Measurements from ENCODE around the gene OPCML. TPM values are rescaled to one million over a fixed set of nuclear protein-coding genes. Genes with fewer than 3 reads are reported as not detected.

The OPCML gene
- total RNA-seq, 1 donor from 2014 or later = 26.9 TPM

DNA sequence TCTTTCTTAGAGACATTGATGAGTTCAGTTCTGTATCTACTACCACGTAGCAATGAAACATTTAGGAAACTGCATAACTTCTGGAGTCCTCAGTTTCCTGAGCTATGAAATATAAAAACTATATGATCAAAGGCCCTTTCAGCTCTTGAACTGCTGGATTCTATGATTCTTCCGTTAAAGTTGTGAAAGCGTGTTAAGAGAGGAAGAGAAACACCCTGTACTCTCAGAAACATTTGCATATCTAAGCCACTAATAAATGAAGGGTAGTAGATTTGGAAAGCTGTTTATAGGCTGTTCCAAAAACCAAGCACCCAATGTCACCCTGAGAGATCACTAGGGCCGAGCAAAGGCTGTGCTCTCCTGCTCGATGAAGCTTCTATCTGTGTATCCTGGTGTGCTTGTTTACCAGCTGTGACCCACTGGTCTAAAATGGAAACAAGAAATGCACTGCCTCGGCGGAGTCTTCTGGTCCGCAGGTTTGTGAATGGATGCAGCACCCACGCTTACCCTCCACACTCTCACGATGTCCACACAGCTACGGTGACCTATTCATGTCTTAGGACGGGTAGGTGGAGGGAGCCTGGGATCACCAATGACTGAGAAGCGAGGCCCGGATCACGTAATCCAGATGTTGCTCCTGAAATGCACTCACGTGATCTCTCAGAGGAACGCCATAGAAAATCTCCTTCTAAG is 325.8 kb downstream of the OPCML start:
- DNase-seq (ENCODE audit: low spot score in 2 of 2) = no peak
- no peak for FAIRE-seq

DNA sequence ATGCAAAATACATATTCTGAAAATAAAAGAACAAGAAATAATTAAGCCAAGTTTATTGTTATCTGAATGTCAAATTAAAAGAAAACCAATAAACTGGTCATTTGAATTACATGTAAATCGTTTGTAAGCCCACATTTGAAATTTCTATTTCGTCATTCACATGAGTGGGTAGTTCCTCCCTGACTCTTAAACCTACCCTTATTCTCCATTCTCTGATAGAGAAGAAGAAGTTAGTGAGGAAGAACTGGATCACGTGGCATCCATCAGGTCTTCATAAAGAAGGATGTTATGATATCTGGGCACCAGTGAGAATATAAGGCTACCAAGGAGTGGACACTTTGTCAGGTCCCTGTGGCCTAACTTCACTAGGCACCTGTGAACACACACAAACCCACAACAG is 328.1 kb downstream of the OPCML start:
- FAIRE-seq = no peak
- DNase-seq (ENCODE audit: low spot score in 2 of 2) = no peak

DNA sequence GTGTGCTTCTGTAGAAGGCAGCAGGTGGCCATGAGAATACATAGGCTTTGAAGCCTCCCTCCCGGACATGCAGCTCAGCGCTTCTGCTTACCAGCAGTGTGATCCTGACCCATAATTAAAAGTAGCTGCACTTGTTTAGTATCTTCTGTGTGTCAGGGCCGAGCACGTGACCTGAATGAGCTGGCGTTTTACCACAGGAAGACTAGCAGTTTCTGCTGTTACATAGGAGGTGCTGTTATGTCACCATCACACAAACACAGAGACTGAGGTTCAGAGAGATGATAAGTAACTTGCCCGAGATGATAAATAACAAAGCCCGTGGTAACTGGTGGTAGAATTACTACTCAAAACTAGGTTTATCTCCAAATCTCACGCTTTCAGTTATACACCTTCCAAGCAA is 329.5 kb downstream of the OPCML start:
- DNase-seq (ENCODE audit: low spot score in 2 of 2) (no peak), FAIRE-seq (no peak)

DNA sequence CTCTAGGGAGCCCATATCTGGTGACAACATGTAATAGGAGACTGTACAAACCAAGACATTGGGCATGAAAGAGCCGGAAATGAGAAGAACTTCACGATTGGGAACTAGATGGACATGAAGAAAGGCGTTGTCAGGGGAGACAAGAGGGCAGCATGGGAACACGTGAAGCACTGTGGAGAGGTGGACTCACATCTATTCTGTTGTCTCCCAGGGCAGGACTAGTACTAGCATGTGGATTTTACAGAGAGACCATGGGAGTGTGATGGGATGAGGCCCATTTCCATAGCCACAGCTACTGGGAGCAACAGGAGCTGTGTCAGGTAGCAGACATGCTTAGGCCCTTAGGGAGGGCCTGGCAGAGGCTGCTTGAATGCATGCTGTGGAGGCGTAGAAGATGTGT is 333.9 kb downstream of the OPCML start:
- FAIRE-seq (no peak), DNase-seq (ENCODE audit: low spot score in 2 of 2) (no peak)

DNA sequence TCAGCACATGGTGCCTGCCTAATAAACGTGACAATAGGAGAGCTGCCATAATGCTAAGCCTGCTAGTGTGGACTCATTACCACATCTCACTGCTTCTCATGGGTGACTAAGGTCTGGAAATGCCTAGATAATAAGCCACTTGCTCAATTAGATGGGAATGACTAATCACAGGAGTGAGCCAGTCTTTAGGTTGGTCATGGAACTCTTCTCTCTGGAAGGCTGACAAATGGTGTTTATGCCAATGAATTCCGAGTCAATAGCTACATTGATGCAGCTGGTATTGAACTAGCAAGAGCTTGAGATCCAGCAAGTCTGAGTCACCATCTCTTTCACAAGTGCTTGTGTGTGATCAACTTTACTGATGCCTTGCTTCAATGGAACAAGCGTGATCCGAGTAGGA is 334.9 kb downstream of the OPCML start:
- FAIRE-seq (no peak), DNase-seq (ENCODE audit: low spot score in 2 of 2) (no peak)

DNA sequence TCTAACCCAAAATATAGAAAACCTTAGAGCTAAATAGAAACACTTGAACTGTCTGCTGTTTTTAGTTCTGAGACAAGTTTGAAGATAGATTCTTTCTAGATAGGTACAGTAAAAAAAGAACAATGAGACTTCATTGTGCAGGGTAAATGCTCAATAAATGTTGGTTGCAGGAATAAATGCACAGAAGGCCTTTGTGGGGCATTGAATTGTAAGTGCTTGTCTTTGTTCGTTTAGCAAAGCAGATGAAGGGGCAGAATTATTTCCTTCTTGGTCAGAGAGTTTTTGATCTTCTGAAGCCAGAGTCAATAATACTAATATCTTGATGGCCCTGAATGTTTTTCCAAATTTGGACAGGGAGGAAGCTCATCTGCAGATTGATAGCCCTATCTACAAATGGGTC is 340.4 kb downstream of the OPCML start:
- DNase-seq (ENCODE audit: low spot score in 2 of 2) (no peak), FAIRE-seq (no peak)

DNA sequence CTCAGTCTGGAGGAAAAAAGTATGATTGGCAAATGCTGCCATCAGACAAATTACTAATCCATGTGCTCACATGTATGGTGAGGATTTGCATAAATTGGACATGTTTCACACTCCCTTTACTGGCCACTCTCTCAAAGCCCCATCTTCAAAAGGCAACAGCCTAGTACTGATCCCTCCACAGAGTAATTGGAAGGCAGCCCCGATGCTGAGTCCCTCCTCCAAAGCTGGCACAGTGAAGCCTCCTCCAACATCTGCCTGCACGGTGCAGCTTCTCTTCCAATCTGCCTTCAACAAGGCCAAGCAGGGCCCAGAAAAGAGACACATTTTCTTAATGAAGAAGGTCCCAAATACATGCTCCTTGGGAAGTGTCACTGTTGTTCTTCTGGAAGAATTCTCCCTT is 350.6 kb downstream of the OPCML start:
- FAIRE-seq (no peak), DNase-seq (ENCODE audit: low spot score in 2 of 2) (no peak)

DNA sequence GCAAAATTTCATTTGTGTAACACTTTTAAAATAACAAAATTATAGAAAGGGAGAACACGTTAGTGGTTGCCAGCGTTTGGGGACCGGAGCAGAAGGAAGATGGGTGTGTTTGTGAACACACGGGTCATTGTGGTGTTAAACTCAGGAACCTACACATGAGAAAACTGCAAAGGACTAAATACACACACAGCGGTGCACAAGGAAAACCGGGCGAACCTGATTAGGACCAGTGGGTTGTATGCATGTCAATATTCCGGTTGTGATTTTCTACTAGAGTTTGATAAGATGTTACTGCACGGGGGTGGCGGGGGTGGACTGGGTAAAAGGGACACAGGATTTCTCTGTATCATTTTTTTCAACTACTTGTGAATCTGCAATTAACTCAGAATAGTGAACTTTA is 351.2 kb downstream of the OPCML start:
- FAIRE-seq (no peak), DNase-seq (ENCODE audit: low spot score in 2 of 2) (no peak)

DNA sequence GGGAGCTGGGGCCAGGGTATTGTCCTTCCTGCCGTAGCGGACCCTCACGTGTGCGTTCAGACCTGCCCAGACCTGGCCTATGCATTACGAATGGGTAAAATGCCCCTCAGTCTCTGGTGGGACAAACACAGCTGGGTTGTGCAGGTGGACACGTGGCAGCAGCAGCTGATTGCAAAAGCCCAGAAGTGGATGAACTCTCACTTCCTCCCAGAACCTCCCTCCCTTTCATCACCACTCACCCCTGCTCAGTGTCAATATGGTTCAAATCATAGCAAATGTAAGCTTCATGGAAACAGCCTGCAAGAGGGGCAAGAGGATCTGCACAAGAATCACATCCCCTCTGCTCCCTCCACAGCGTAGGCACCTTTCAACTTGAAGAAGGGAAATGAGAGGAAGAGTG is 352.1 kb downstream of the OPCML start:
- FAIRE-seq (no peak), DNase-seq (ENCODE audit: low spot score in 2 of 2) (no peak)

DNA sequence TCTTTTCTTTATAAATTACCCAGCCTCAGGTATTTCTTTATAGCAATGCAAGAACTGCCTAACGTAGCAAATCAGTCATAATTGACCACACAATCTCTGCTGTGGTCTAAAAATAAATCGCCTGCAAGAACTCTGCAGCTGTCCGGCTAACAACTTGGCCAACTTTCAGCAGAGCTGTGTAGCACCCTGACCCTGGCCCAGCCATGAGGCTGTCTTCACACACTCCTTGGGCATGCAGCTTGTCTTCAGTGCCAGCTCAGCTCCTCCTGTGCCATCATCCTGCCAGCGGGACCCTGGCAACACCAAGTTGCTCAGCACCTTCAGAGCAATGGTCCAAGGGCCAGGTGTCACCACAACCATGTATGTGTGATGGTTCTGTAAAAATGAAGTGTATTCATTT is 355.6 kb downstream of the OPCML start:
- DNase-seq (ENCODE audit: low spot score in 2 of 2) (no peak), FAIRE-seq (no peak)

DNA sequence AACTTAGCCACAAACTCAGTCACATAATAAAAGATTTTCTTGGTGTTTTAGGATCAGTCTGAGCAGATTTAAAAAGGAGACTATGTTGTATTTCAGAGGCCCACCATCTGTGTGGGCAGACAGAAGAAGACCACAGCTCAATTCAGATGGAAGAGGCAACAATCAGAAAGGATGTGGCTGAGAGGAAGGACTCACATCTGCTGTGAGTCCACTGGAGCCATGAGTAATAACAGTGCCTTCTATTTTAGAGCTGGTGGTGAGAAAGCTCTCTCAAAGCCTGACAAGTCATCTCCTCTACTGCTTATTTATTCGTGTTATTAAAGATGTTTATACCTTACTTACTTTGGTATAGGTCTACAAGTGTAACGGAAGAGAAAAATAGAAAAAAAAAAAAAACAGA is 357.2 kb downstream of the OPCML start:
- FAIRE-seq = no peak
- DNase-seq (ENCODE audit: low spot score in 2 of 2) = no peak

DNA sequence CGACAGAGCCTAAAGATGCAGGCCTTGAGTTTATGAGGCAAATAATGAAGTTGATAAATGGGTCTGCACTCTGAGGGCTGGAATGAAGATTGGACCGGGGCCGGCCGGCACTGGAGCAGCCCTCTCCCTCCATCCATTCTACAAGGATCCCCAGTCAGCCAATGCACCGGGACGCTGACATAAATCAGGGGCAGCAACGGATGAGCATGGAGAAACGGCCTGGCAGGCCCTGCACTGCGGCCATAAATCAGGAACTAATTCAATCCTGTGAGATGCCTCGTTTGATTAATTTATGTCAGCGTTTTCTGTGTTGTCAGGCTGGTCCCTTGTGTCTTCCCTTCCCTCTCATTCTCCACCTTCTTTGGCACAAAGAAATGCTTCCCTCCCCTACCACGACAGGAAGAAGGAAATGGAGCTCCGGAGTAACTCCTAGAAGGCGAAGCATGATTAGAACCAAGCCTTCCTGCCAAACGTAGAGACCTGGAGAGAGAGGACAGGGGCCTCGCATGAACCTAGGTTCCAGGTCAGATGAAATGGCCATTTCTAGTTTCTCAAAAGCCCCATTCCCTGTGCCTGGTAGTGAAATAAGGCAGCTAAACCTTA is 358.4 kb downstream of the OPCML start:
- DNase-seq (ENCODE audit: low spot score in 2 of 2) (no peak), FAIRE-seq (no peak)

DNA sequence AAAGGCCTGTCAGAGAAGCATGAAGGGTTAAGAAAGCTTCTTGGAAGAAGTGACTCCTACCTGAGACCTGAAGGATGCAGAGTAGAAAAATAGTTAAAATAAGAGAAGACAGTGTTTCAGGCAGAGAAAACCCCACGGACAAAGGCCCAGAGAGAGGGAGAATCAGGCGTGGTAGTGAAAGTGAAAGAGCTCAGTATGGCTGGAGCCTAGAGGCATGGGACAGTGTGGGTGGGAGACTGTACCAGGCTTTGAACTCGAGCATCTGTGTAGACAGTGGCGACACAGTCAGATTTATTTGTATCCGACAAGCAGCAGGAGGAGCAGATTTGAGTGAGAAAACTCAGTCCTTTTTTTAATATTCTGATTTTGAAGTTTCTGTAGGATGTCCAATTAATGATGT is 360.0 kb downstream of the OPCML start:
- FAIRE-seq = no peak
- no peak for DNase-seq (ENCODE audit: low spot score in 2 of 2)

DNA sequence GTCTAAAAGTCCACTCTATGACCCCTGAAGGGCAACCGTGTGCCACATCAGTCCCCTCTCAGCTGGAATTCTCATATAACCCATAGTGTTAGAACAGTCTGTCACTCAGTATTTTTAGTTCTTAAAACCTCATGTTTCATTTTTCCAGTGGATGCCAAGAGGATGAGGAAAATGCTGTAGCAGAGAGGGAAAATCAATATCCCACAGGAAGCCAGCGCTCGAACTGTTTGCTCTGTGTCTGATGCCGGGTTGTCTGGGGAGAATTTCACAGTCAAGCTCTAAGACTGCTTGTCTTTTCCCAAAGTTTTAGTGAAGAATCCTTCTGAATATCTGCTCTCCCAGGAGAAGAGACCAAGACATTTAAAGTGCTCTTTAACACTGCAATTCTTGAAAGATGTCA is 360.9 kb downstream of the OPCML start:
- DNase-seq (ENCODE audit: low spot score in 2 of 2) (no peak), FAIRE-seq (no peak)

DNA sequence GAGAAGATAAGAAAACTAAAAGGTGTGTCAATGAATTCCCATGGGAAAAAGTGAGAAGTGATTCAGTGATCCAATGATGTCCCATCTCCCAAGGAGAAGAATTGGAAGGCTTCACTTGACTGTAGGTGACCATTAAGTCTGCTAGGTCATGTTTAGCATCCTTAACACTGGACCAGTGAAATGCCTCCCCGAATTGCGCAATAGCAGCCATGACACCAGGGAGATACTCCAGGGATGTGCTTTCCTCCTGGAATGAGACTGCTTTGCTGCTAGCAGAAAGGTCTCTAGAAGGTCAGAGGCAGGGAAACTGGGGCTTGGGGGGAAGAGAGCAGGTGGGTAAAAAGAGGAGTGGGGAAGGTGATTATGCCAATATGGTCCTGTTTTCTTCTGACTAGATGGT is 364.3 kb downstream of the OPCML start:
- DNase-seq (ENCODE audit: low spot score in 2 of 2) (no peak), FAIRE-seq (no peak)

DNA sequence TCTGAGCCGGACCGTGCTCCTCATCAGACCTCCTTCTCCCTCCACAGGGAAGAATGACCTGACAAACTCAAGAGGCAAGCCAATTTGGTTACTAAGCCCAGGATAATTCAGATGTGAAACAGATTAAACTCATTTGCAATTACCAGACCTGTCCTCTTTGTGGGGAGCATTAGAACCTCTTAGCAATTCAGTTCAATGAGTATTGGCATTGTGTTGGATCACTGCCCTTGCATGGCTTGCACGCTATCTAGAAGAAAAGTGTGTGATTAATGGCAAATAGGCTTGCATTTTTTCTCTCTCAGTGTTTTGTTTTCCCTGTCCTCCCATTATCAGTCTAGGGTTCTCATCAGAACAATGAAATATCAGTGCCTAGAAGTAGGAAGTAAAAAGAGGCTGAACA is 365.6 kb downstream of the OPCML start:
- DNase-seq (ENCODE audit: low spot score in 2 of 2) = no peak
- no peak for FAIRE-seq

DNA sequence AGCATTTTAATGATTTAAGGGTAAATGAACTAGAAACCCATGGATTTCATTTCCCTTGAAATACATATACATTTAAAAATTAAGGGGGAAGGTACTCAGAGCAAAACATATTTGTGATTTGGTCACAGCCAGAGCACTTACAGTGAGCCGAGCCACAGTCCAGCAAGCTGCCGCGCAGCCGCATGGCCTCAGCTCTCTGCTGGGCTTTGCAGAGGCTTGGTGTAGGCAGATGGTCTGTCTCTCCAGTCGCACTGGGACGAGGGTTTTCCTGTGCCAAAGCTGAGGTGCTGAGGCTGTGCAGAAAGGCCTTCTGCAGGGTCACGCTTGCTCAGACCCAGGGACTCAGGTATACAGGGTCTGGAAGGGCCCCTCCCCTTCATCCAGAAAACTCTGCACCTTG is 367.3 kb downstream of the OPCML start:
- DNase-seq (ENCODE audit: low spot score in 2 of 2) = no peak
- no peak for FAIRE-seq

DNA sequence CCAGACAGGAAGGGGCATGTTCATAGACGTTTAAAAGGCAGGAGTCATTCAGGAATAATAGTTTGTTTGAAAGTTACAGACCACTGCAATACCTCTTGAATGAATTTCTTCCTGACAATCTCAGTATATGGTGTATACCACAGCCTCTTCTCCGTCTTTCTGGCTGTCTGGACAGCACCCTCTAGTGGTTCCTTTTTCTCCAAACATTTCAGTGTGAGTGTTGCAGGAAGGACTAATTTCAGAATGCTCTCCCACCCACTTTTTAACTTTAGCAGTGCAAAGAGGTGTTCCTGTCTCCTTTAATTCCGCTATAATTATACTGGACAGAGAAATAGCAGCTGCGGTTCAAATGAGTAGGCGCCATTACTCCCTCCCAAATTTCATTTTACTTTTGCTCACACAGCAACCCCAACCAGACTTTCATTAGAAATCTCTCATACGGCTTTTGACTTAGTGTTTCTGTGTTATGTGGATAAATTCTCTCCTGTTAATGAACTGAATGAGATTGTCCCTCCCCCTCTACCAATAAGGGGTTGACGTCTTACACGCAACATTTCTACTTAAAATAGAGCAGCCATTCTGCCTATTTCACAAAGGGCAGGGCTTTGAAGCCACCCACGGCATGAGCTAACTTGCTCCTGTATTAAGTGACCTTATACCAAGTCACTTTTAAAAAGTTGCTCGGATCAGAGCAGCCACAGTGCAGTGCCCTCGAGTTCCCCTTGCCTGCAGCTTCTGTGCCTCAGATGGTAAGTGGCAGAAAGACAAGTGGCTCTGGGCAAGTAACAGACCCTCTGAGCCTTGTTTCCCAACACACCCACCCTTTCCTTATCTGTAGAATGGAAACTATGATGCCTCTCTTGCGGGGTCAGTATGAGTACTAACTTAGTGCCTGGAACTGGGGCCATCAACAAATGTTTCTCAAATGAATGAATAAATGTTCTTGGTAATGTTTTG is 368.6 kb downstream of the OPCML start:
- DNase-seq (ENCODE audit: low spot score in 2 of 2) (peak in 1 of 2 donors; percentile 46), FAIRE-seq (peak; percentile 42)

DNA sequence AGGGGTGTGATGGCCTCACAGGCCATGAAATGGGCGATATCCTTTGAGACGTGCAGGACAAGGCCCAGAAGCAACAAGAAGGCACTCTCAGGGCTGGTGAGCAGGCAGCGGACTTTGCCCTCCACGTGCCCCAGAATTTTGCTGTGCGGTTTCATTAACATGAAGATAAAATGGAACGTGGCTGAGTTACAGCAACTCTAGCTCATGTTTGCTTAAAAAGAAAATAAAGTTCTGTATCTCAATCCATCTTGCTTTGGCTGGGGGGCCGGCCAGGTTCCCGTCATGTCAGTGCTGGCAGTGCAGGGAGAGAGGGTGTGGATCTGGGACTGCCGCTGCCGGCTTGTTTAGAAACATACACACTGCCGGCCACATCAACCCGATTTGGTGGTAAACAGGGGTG is 370.1 kb downstream of the OPCML start:
- DNase-seq (ENCODE audit: low spot score in 2 of 2) (no peak), FAIRE-seq (no peak)

DNA sequence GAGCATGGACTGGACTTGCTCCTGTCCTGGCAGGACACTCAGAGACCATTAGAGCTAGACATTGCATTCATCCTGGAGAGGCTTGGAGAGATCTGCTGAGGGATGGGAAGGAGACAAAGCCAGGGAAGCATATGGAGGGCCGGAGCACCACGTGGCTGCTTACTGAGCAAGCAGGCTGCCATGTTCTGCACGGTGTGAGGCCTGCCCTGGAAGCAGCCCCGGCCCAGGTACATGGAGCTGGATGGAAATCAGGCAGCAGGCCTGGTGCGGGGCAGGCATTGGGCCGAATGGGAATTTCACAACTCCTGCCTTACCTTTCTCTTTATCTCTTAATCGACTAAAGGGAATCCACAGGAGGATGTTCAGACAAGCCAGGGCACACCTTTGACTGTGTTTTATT is 371.5 kb downstream of the OPCML start:
- FAIRE-seq (no peak), DNase-seq (ENCODE audit: low spot score in 2 of 2) (no peak)

DNA sequence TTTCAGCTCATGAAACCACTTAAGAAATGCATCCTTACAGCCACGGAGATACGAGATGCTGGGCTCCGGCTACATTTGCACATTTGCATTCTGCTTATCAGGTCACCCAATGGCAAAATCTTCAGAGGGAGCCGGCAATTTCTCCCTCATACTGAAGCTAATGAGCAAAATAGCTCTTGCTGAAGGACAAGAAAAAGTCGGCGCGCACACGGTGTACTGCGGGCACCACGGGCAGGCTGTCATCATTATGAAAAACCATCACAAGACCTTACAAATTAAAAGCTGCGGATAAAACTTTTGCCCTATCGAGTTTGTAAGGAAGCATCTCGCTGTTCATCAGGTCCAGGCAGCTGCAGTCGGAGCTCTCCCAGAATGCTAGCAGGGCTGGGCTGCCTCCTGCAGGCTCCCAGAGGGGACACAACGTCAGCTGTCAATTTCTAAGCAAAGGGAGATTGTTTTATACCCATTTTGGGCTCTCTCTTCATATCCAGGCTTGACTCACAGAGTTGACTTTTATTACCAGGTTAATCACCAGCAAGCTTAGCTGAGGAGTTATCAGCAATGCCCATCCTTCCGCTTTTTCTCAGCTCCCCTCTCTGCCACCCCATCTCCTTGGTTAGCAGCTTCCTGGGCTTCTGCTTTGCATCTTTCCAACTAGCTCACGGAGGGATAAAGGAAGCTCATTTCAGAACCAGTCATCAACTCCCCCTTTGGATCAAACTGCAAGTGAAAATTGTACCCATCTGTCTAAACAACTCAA is 375.1 kb downstream of the OPCML start:
- FAIRE-seq = no peak
- DNase-seq (ENCODE audit: low spot score in 2 of 2) = peak in 1 of 2 donors; percentile 32

Measured in frontal cortex (tissue), 4 donors.